Calu3 (cell line): ENCODE results near the gene B4GALNT2. TPM values are rescaled to one million over a fixed set of nuclear protein-coding genes. Genes with fewer than 3 reads are reported as not detected.
"Not testable (repeated sequence)": the region's sequence is repeated elsewhere in the genome, so short reads cannot be mapped to it uniquely, and the experiment has no call there.

Experiments
- BruUV-seq: library from RNA; stranded (reverse); fragments of 400-500 nt; replicated peaks from 2 replicates; lab custom pipeline; 2021; lab: Mats Ljungman, UMichigan
- CTCF ChIA-PET: fragments of 300-600 bp; sonication (Branson Sonifier 250); formaldehyde crosslinking; loops from one replicate; lab custom pipeline; 2022; ENCODE audit warnings: antibody characterized with exemption; lab: Charles Lee
- DNase-seq: peaks from one replicate; pipeline ENCODE4 v3.0.0; 2022
- H3K27ac Mint-ChIP-seq: one replicate; pipeline ENCODE4 v1.8.0; 2022; ENCODE audit warnings: mixed read lengths; ENCODE audit not compliant: unreplicated experiment
- H3K27me3 Mint-ChIP-seq: one replicate; pipeline ENCODE4 v1.8.0; 2022; ENCODE audit warnings: mixed read lengths; ENCODE audit not compliant: unreplicated experiment
- H3K36me3 Mint-ChIP-seq: one replicate; pipeline ENCODE4 v1.8.0; 2022; ENCODE audit warnings: mild to moderate bottlenecking, moderate library complexity, mixed read lengths; ENCODE audit not compliant: insufficient read depth, unreplicated experiment
- H3K4me1 Mint-ChIP-seq: one replicate; pipeline ENCODE4 v1.8.0; 2022; ENCODE audit warnings: mild to moderate bottlenecking, low read depth, mixed read lengths; ENCODE audit not compliant: unreplicated experiment
- H3K4me3 Mint-ChIP-seq: one replicate; pipeline ENCODE4 v1.8.0; 2022; ENCODE audit warnings: mild to moderate bottlenecking, low read depth, moderate library complexity, mixed read lengths; ENCODE audit not compliant: unreplicated experiment
- H3K9me3 Mint-ChIP-seq: one replicate; pipeline ENCODE4 v1.8.0; 2022; ENCODE audit warnings: low read depth, mixed read lengths; ENCODE audit not compliant: unreplicated experiment
- intact Hi-C: fragments of 100-400 bp; cut with micrococcal nuclease; formaldehyde crosslinking; loops from one replicate; pipeline ENCODE4 v1.10.0; 2022; ENCODE audit not compliant: unreplicated experiment
- total RNA-seq: library from RNA; stranded (reverse); gene quantifications from 2 replicates; pipeline ENCODE4 v1.2.3, GENCODE V29; 2022
- TF ChIP-seq, protein P1 (sequence below): fragments of 200-600 bp; IDR thresholded peaks from one replicate; pipeline ENCODE4 v1.8.0; 2022; ENCODE audit warnings: antibody characterized with exemption; ENCODE audit not compliant: unreplicated experiment

The B4GALNT2 gene
- total RNA-seq, 1 experiment from 2014 or later = 1.3 TPM

DNA sequence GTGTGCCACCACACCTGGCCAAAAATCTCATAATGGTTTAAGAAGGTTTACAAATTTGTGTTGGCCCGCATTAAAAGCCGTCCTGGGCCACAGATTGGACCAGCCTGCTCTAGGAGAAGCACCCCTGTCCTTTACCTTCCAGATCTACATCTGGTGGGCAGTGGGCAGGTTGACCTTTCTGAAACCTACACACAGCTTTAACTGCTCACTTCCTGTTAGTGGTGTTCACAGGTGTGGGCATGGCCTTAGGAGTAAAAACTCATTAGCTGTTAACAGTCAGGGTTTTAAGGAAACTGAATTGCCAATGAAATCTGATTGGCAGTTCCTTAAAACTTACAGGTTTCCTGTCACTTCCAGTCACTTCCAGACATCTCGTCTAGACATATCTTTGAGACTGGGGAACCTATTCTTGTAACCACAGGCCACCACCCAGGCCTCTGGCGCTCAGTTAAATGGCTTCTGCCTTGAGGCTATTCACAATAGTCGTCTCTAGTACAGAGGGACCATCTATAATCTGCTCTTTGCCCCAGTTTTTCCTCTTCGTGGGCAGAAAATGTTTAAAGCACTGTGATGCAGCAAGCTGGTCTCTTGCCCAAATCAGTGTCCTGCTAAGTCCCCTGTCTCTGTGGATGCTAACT lies 48.5 kb downstream of the B4GALNT2 start:
- Mint-ChIP-seq H3K9me3 (peaks cover 7% of the 10 kb centered on the region), H3K4me1 (no peaks in the 10 kb centered on the region), H3K27me3 (peaks cover 13% of the 10 kb centered on the region), H3K4me3 (no peak overlapping the region), H3K36me3 (no peaks in the 10 kb centered on the region), H3K27ac (no peak overlapping the region)
- TF ChIP-seq, protein P1, sequence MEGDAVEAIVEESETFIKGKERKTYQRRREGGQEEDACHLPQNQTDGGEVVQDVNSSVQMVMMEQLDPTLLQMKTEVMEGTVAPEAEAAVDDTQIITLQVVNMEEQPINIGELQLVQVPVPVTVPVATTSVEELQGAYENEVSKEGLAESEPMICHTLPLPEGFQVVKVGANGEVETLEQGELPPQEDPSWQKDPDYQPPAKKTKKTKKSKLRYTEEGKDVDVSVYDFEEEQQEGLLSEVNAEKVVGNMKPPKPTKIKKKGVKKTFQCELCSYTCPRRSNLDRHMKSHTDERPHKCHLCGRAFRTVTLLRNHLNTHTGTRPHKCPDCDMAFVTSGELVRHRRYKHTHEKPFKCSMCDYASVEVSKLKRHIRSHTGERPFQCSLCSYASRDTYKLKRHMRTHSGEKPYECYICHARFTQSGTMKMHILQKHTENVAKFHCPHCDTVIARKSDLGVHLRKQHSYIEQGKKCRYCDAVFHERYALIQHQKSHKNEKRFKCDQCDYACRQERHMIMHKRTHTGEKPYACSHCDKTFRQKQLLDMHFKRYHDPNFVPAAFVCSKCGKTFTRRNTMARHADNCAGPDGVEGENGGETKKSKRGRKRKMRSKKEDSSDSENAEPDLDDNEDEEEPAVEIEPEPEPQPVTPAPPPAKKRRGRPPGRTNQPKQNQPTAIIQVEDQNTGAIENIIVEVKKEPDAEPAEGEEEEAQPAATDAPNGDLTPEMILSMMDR = no peak
- no TSS peak for BruUV-seq
- CTCF ChIA-PET = interaction anchor here (0.6 to 1.8 kb wide), 4 partner anchors 9 to 41 kb away, joined by 3 to 6 read pairs (median 4); no protein-coding TSS in a partner anchor
- DNase-seq = no peak
- intact Hi-C loops = no loop called here

DNA sequence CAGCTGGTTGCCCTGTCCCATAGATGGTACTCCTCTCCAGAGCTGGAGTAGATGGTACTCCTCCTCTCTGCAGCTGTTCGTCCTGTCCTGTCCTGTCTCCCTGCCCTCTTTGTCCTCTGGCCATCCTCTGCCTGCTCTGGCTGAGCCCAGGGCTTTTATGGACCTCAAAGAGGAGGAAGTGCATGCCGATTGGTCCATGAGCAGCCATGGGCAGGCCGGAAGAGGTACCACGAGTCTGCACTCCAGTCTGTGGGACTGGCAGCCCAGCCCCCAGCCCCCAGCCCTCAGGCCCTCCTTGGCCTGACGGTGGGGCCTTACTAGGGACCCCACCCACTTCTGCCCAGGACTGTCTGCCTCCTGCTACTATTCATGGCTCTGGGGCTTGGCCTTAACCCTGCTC lies 50.8 kb downstream of the B4GALNT2 start:
- intact Hi-C loops = no loop called here
- CTCF ChIA-PET = no interaction called here
- BruUV-seq = no TSS peak
- Mint-ChIP-seq H3K4me1 (no peaks in the 10 kb centered on the region), H3K36me3 (no peaks in the 10 kb centered on the region), H3K9me3 (peaks cover 7% of the 10 kb centered on the region), H3K4me3 (no peak overlapping the region), H3K27me3 (peaks cover 9% of the 10 kb centered on the region), H3K27ac (no peak overlapping the region)
- TF ChIP-seq, protein P1 = no peak
- DNase-seq = no peak

DNA sequence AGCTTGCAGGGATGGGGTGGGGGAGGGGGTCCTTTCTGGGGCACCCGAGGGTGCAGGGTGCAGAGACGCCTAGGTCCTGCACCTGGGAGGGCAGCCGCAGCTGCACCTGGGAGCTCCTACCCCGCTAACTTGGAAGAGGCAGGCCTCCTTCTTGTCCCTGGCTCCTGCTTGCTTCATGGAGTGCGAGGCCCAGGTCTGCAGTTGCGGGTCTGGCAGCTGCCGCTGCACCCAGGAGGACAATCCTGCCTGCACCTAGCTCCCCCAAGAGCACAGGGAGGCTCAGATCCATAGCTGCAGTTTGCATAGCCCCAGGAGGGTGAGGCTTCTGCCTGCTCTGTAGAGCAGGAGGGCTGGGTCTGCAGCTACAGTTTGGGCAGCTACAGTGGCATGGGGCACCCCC lies 51.2 kb downstream of the B4GALNT2 start:
- DNase-seq = no peak
- Mint-ChIP-seq H3K4me1 (no peaks in the 10 kb centered on the region), H3K9me3 (peaks cover 7% of the 10 kb centered on the region), H3K36me3 (no peaks in the 10 kb centered on the region), H3K27me3 (peaks cover 9% of the 10 kb centered on the region), H3K27ac (no peak overlapping the region), H3K4me3 (no peak overlapping the region)
- TF ChIP-seq, protein P1 = no peak
- no TSS peak for BruUV-seq
- intact Hi-C loops = no loop called here
- CTCF ChIA-PET = no interaction called here

DNA sequence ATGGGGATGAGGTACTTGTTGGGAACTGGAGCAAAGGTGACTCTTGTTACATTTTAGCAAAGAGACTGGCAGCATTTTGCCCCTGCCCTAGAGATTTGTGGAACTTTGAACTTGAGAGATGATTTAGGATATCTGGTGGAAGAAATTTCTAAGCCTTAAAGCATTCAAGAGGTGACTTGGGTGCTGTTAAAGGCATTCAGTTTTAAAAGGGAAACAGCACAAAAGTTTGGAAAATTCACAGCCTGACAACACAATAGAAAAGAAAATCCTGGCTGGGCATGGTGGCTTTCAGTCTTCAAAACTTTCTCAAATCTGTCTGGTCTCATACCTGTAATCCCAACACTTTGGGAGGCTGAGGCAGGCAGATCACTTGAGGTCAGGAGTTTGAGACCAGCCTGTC lies 52.0 kb downstream of the B4GALNT2 start:
- intact Hi-C loops, H3K27ac Mint-ChIP-seq, BruUV-seq, H3K4me3 Mint-ChIP-seq, H3K27me3 Mint-ChIP-seq, H3K9me3 Mint-ChIP-seq, DNase-seq, H3K36me3 Mint-ChIP-seq, CTCF ChIA-PET, H3K4me1 Mint-ChIP-seq: not testable (repeated sequence)

DNA sequence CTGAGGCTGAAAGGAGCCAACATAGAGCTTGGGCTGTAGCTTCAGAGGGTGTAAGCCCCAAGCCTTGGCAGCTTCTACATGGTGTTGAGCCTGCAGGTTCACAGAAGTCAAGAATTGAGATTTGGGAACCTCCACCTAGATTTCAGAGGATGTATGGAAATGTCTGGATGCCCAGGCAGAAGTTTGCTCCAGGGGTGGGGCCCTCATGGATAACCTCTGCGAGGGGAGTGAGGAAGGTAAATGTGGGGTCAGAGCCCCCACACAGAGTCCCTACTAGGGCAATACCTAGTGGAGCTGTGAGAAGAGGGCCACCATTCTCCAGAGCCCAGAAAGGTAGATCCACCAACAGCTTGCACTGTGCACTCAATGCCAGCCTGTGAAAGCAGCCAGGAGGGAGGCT lies 52.8 kb downstream of the B4GALNT2 start:
- BruUV-seq, DNase-seq, H3K27me3 Mint-ChIP-seq, H3K4me1 Mint-ChIP-seq, H3K9me3 Mint-ChIP-seq, H3K4me3 Mint-ChIP-seq, H3K36me3 Mint-ChIP-seq, intact Hi-C loops, H3K27ac Mint-ChIP-seq, CTCF ChIA-PET: not testable (repeated sequence)
